ENCODE results near the gene LINS1. TPM values are rescaled to one million over a fixed set of nuclear protein-coding genes. Genes with fewer than 3 reads are reported as not detected.
"Not testable (repeated sequence)": the region's sequence is repeated elsewhere in the genome, so short reads cannot be mapped to it uniquely, and the experiment has no call there.

LINS1 gene
- polyA plus RNA-seq, 12 donors, result 9.8 to 35.2 (median 19.0) TPM; not detected in 1

DNA sequence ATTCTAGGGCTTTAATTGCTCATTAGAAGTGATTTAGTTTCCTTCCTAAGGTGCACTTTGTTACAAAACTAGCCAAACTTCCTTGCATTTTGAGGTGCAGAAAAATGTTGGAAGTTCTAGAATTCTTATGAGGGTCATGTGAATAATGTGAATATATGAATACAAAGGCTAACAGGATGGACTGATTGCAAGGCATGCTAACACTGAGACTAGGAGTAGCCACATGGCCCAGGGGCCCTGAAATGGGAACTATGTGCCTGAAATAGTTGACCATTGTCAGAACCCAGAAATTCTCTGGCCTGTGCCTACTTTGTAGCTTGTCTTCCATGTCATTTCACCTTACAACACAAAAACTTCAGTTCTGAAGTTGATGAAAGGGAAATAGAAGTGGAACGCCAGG is 11.2 kb upstream of the LINS1 start:
- no peak for DNase-seq

DNA sequence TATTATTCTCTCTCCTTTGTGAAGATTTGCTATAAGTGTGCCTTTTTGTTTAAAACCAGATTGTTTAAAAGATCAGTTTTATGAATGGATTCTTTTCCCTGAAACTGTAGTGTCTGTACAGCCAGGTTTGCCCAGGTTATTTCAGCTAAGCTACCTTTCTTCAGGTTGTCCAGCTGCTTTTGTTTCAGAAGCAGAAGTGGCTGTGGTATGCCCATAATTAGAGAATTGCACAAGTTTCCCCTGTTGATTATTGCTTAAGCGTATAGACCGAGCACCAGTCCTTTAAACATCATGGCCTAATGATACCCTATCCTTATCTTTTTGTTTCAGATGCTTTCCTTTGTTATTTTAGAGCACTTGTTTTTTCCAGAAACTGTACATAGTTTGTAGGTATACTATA is 10.6 kb upstream of the LINS1 start:
- DNase-seq, result no peak

DNA sequence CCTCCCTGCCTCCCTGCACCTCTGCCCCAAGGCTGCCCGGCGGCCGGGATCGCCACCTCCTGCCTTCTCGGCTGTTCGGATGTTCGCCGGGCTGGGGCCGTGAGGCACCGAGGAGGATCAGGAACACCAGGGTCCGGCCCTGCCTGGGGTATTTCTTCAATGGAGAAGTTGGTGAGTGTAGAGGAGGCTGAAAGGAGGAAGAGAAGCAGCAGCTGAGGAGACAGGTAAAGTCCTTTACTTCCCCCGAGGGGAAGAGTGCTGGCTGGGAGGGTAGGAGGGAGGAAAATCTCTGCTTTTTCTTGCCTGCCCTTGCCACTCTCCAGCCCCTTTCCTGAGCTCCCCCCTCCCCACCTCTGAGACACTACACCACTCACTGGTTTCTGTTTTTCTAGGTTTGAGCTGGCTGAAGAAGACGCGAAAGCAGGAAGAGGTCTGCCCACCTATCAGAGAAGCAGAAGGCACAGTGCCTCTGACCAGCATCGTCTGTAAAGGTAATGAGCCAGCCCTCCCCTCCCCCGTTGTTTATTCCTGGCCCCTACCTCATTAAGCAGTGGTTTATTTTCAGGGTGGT is 924 bp upstream of the LINS1 start:
- DNase-seq, result no peak

DNA sequence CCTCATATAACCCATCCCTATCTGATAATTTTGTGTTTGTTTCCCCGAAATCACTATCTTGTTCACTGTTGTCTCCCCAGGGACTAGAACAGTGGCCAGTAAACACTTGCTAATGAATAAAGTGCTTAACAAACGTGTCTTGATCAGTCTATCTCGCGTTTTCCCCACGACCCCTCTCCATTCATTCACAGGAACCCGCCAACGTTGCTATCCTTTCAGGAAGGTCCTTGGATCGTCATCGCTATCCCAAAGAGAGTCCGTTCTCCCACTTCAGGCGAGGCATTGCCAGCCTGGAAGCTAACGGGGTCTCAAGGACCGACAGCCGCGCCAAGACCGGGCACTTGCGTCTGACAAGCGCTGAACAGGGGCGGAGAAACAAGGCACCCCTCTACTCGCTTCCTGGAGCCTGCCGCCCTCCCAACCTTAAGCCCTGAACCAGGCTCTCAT is 344 bp downstream of the LINS1 start:
- no peak for DNase-seq

DNA sequence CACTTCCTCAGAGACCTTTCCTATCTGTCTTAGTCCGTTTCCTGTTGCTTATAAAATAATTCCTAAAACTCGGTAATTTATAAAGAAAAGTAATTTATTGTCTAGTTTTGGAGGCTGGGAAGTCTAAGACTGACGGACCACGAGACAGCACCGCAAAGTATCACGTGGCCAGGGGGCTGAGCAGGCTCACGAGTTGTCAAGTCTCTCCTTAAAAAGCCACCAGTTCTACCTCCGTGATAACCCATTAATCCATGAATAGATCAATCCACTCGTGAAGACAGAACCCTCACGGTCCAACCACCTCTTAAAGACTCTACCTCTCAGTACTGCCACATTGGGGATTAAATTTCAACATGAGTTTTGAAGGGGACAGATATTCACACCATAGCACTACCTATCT is 821 bp downstream of the LINS1 start:
- DNase-seq, result no peak

DNA sequence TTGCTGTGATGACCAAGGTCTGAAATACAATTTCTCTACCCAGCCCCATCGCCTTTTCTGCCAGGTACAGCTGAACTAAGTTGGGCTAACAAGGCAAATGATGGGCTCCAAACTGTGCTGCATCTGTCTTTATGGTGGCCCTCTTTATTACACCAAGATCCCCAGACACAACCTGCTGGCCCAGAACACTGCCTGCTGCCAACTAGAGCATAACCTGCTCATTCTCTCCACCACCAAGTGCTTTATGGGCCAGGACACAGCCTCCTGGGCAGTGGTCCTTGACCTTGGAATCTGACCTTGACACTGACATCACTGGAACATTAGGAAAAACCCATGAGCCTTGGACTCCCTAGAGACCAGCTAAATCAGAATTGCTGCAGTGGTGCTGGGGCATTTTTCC is 3.3 kb downstream of the LINS1 start:
- no peak for DNase-seq

DNA sequence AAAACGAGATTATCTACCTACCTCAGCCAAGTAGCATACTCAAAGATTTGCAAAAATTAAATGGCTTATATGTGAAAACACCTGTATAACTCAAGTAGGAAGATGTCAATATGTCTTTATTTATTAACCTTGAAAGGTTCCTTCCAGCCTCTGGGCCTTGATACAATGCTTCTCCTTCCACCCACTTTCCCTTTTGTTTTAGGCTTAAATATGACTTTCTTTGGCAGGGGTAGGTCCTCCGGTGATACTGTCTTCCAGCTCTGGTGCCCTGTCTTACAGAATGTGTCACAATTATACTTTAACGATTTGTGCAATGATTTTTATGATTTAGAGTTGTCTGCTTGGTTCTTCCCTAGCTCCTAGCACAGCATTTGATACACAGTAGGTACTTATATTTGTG is 4.1 kb downstream of the LINS1 start:
- no peak for DNase-seq

DNA sequence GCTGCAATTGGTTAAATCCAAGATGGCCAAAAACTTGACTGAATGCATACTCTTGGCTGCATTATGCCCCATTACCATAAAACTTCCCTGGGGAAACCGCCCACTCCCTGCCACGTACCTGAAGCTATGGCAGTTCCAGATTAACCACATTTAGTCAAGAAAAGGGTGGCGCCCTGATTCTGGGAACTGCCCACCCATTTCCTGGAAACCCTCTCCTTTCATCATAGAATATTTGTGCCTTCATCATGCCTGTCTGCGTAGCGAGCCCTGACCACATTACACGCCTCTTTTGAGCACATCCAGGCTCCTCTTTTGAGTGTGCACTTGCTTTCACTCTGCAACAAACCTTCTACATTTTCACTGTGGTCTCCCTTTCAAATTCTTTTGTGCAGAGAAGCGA is 5.2 kb downstream of the LINS1 start:
- DNase-seq, result no peak

DNA sequence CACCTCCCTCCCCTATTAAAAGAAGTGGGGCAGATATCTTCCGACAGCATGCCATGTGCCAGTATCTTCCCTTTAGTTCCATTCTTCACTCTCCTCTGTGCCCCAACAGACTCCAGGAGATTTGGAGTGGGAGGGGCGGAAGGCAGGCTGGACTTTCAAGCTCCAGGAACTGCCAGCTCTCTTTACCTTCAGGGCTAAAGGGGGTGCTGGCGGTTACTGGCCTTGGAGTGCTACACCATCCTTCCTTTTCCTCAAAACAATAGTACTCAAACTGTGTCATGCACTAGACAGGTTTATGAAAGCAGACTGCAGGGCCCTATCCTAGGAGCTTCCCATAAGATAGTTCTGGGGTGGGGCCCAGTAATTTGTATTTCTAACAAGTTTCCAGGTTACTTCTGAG is 6.0 kb downstream of the LINS1 start:
- no peak for DNase-seq

DNA sequence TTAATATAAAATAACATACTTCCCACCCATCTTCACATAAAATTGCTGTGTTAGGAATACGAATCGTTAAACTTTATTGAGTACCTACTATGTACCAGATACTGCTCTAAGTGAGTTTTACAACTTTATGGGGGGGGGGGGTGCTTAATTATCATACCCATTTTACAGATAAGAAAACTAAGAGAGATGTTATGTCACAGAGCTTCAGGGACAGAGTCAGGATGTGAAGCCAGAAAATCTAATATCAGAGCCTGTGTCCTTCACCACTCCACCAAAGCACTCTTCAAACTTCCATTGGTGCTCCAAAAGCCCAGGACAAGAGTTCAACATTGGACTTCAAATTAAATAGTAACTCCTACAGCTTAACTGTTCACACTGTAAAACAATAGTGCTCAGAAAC is 8.6 kb downstream of the LINS1 start:
- no peak for DNase-seq

DNA sequence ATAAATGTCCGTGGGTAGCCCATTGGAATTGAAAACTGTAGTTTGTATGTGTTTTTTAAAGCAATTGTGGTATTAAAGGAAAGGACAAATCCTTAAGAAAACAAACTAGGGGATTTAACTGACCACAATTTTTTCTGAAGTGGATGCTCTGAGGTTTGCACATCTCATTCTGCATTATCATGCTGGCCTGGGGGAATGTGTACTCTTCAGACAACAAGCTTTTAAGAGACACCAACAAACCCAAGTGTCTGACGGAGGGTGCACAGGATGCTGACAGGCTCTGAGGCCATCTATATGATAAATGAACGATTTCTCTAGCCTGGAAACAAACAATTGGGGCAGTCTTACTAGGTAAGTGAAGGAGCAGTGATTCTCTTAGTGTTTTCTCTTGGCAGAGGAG is 9.1 kb downstream of the LINS1 start:
- no peak for DNase-seq

DNA sequence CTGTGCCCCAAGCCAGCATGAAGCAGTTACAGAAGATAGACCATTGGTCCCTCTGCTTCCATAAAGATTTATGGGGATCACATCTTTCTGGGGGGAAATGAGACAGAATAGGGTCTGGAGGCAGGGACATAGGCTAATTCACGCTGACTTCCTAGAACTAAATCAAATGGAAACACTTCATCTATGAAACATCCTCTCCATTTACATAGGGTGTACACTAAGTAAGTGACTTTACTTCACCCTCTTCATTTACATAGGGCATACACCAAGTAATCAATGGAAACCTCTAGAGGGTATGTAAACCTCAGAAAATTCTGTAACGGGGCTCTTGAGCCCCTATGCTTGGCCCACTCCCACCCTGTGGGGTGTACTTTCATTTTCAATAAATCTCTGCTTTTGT is 10.1 kb downstream of the LINS1 start:
- no peak for DNase-seq

DNA sequence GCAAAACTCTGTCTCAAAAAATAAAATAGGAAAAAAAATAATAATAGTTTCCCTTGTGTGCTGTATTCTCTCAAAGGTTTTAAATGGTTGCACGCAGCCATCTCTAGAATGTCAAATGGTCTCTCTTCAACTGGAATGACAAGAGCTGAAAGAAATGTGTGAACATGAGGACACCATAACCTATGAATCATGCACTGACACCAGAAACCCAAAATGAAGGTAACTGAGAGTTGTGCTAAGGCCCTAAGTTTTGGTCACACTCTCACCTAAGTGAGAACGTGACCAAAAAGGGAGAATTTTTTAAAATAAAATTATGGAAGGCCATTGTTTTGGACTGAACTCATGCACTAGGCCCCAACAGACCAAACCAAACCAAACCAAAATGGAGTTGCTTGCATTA is 10.8 kb downstream of the LINS1 start:
- not testable (repeated sequence) for DNase-seq

DNA sequence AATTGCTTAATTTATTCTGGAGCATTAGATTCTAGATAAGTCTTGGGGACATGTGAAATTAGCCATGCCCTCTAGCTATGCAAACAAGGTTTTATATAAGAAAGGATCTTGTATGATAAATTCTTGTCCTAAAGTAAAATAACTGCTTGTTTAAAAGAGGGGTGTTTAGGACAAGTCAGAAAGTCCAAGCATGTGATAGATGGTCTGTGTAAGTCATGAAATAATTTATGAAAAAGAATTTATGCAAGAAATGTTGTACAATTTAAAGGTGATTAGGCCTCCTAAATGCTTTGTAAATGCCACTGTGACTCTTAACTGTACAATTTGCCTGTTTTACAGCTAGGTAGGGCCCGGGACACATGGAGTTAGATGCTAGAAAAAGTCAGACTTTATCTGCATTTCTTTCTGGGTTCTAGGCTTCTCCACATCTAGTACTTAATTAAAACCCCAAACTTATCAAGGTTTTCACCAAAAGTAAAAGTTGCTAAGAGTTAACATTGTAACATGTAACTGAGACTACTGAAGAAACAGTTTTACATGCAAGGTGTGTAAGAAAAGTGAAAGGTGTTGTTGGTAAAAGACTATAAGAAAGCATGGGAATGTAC is 13.2 kb downstream of the LINS1 start:
- DNase-seq, result no peak

DNA sequence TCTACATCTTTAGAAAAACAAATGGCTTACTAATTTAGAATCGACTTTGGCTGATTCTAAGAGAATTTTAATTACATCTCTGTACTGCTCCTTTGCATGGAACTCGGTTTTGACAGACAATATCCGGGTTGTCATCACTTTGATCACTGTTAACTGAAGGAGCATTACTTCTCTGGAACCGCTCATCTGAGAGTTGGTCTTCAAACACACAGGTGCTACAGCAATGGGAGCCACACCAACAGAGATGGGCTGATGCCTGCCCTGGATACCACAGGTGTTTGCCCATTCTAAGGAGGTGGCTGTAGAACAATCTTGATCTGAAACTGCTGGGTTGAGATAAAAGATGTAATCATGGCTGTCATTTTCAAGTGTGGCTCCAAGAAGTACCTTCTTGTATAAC is 21.6 kb downstream of the LINS1 start:
- no peak for DNase-seq

DNA sequence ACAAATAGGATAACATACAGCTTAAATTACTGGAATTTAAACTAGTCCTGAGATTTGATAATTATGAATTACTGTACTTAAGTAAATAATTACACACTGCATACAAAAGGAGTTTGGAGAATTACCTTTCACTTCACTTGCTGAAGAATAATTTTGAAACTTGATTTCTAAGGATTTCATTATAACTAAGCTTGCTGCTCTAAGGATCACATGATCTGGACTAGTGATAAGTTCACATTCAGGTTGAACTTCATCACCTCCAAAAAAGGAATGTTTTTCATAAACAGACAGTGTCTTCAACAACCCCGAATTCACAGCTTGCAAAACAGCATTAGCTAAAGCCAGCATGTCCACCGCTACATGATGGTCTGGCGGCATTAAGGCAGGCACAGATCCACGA is 28.5 kb downstream of the LINS1 start:
- DNase-seq, result no peak

DNA sequence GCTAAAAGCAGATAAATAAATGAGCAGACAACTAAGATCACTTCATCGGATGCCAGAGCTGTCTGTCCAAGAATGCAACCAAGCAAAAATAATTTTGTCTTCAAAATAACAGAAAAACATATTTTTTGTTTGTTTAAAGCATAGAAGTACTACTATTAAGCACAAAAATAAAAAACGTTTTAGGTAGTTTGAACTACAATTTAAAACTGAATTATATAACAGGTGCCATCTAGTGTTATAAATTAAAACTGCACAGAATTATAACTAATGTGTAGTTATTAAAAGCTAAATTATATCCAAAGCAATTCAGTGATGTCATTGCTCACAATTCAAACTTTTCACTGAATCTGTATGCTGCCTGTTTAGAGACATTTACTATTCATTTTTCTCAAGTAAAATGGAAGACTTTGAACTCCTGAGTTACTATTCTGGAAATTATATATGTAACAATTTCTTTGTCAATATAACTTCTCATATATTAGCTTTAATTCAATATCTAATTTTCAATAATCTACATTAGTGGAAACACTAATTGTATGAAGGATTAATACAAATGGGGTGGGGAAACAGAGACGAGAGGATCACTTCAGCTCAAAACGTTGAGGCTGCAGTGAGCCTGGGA is 29.5 kb downstream of the LINS1 start:
- DNase-seq, result peak; percentile 19

DNA sequence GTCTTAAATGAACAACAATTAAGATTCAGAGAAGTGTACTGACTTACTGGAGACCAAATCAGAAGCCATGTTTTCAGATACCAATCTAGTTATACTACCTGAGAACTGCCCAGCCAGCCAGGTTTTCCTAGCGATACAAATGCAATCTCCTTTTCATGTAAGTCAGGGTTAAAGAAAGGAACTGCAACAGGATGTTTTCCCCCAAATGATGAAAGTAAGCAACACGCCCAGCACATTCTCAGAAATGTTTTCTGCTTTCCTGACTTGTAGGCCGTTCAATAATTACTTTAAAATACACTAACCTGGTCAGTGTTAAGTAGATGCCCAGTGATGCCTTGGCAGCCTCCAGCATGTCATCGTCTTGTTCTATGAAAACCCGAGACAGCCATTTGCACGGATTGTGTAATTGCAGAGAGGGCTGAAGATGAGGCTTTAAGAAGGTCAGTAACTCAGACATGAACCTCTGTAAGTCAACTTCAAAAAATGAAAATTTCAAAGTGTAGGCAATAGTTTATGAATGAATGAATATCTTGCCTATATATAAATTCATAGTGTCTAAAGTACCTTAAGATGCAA is 30.3 kb downstream of the LINS1 start:
- DNase-seq, result no peak

DNA sequence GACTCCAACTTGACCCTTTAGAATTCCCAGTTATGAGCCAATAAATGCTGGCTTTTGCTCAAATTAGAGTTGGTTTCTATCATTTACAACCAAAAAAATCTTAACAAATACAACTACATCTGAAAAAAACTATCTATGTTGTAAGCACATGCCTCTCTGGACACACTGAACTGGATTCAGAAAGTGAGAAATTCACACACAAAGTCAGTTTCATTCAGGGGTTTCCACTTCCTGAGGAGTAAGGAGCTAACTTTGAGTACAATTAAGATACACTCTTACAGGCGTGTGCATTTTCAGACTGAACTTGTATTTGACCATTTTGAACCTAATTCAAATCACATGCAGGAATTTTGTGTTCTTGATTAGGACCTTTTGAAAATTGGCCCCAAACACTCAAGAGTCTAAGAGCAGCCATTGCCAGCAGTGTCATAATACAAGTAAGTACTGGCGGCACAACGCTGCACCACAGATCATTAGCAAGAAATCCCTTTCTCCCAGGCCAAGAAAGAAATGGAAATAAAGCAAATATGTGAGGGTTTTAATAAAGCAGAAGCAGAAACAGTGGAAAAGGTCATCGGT is 31.2 kb downstream of the LINS1 start:
- no peak for DNase-seq

DNA sequence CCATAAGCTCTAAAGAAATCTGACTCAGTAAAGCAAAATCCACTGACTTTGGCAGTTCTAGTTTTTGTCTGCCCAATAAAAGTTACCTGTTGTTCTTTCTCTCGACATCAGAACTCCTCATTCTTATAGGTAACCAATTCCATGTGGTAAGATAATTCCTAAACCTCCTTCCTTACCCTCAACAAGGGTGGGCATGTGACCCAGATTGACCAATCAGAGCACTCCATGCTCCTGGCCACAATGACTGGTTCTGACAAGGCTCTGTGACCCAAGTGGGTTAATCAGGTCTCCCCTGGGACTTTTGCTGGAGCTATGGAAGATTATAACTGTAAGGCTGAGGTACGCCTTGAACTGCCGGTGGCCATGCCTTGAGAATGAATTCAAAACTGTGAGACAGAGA is 31.7 kb downstream of the LINS1 start:
- no peak for DNase-seq

DNA sequence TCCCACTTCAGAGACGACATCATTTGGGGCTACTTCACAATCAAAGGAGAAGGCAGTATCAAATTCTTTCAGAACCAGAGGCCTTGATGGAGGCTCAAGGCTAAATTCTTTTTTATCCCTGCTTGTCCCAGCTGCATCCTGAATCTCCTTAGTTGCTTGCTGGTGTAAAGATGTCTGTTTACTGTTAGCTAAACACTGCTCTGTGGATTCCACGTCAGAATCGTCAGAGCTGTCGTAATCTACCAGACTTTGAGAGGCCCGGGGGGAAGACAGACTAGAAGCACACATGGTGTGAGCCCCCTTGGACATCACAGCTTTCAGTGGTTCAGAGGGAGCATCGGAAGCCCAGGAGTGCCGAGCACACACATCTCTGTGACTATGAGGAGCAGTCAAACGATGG is 32.6 kb downstream of the LINS1 start:
- no peak for DNase-seq

DNA sequence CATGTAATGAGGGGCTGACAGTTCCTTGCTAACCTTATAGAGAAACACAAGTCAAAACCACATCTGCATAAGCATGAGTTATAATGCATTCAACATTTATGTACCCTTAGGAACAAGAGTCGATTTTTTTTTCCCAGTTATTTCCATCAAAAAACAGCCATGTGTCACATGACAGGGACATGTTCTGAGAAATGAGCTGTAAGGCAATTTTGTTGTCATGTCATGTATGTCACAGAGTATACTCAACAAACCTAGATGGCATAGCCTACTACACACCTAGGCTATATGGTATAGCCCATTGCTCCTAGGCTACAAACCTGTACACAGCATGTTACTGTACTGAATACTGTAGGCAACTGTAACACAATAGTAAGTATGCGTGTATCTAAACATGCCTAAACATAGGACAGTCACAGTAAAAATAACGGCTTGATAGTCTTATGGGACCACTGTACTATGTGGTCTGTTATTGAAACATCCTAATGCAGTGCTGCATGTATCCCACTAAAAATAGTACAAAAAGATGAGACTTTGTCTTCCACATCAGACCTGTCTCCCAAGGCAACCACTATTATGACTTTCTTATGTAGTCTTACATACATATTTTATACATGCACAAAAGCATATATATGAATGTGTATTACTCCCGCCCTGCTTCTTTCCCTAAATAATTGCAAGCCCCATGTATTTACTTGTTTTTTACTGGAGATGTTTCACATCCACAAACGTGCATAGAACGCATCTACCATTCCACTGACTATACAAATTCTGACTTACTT is 34.9 kb downstream of the LINS1 start:
- no peak for DNase-seq

Measured in muscle of arm (tissue), 12 donors.